ENCODE results near the gene TMEM168. TPM values are rescaled to one million over a fixed set of nuclear protein-coding genes. Genes with fewer than 3 reads are reported as not detected.
"Not testable (repeated sequence)": the region's sequence is repeated elsewhere in the genome, so short reads cannot be mapped to it uniquely, and the experiment has no call there.

TMEM168 gene
- total RNA-seq, 1 experiment from 2014 or later = 19.8 TPM

GRCh38 chr7:112781110-112781509 lies 9.1 kb downstream of the TMEM168 start:
- no peak for DNase-seq (ENCODE audit: low read depth)

DNA sequence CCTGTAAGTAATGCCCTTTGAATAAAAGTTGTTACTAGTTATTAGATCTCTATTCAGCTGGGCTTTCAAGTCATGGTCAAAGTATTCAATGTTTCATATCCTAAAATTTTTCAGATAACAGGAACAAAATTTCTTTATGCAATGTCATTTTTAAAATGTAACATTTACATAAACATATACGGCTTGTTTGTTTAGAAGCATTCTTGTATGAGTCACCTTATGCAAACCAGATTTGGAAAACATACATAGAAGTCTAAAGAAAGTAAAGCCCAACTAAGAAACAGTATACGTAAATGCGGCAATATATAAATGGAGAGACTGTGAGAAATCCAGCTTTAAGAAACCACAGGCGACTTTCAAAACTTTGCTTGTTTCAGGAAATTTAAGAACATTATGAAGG lies 10.5 kb downstream of the TMEM168 start:
- no peak for DNase-seq (ENCODE audit: low read depth)

DNA sequence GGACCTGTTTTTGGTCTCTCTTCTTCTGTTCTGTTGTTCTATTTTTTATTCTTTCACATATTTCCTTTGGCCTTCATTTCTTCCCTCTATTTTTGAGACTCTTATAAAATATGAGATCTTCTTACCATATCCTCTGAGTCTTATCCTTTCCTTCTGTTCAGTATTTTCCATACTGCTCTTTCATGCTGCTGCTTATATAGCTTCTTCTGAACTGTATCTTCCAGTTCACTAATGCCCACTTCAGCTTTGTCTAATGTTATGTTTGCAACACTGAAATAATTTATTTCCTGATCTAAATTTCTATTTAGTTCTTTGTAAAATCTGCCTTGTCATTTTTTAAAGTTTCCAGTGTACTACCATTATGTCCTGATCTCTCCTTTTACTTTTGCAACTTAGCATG lies 12.8 kb downstream of the TMEM168 start:
- DNase-seq (ENCODE audit: low read depth) = no peak

- DNase-seq (ENCODE audit: low read depth) = no peak
Observed at GRCh38 chr7:112771166-112771565, 19.0 kb downstream of the TMEM168 start.

DNA sequence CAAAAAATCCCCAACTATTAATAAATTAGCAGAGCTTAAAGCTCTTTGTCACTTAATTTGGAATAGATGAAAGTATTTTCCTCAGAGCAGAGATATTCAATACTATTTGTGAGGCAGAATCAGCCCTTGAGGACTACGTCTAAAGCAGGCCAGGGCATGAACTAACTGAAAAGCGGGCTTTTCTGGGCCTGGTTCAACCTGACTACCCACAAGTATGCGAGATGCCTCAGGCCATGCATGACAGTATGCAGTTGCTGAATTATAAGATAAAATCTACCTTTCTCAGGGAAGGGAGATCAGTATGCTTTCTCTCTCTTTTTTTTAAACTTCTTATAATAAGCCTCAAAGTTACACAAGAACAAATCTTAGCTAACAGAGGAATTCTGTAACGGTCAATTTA lies 20.1 kb downstream of the TMEM168 start:
- peak; percentile 66 for DNase-seq (ENCODE audit: low read depth)

DNA sequence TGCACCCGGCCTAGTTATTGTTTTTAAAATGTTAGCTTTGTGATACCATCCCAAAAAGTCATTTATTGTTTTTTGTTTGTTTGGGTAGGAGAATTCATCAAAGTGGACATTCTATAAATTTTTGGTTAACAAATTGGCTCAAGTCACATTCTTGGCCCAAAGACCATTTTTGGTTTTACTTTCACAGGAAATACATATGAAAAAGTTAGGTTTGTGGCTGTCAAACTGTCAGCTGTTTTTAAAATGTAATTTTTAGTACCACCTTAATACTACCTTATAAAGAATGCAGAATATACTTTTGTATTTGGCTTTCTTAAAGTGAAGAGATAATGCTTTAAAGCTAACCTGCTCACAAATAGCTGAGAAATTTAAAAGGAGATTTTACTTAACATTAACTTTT lies 25.1 kb downstream of the TMEM168 start:
- DNase-seq (ENCODE audit: low read depth) = no peak

GRCh38 chr7:112763996-112764395 lies 26.2 kb downstream of the TMEM168 start:
- no peak for DNase-seq (ENCODE audit: low read depth)

- no peak for DNase-seq (ENCODE audit: low read depth)
Observed at GRCh38 chr7:112763298-112763697, 26.9 kb downstream of the TMEM168 start.

DNA sequence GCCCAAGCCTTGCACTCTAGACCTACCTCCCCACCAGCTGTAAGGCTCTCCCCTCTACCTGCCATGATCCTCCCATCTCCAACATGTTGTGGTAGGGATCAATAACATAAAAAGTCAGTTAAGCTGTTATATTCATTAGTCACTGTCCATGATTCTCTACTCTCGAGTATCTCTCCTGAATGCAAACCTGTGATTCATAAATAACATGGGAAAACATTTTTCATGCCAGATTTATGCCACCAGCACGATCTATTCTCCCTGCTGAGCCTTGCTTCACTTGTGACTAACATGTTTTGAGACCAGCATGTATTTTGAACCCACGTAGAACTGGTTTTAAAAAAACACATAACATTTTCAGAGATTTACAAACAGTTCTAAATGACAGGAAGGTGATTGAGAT lies 30.3 kb downstream of the TMEM168 start:
- DNase-seq (ENCODE audit: low read depth) = no peak

DNA sequence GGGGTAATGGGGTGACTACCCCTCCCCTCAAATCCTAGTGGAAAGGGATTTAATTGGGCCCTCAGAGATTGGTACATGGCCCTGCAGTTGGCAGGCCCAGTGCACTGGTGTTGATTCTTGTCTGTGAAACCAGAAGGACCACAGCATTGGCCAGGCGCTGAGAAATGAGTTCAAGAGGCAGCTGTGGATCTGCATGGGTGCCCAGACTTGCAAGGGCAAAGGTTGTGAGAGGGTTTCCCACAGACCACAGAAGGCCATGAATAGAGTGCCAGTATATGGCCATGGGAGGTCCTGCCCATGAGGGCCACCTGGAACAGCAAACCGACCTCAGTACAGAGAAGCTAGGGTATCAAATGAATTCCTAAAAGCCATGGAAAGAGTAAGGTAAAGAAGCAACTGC lies 32.9 kb downstream of the TMEM168 start:
- DNase-seq (ENCODE audit: low read depth) = no peak

GRCh38 chr7:112753298-112753697 lies 36.9 kb downstream of the TMEM168 start:
- no peak for DNase-seq (ENCODE audit: low read depth)

DNA sequence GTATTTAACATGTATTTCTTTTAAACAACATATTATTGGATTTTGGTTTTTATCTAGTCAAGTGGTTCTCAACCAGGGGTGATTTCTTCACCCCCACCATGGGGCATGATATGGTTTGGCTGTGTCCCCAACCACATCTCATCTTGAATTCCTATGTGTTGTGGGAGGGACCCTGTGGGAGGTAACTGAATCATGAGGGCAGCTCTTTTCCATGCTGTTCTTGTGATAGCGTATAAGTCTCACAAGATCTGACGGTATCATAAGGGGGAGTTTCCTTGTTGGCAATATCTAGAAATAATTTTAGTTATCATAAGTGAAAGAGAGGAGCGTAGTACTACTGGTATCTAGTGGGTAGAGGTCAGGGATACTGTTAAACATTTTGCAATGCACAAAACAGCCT lies 37.6 kb downstream of the TMEM168 start:
- DNase-seq (ENCODE audit: low read depth) = no peak

- no peak for DNase-seq (ENCODE audit: low read depth)
Observed at GRCh38 chr7:112749775-112750174, 40.4 kb downstream of the TMEM168 start.

- no peak for DNase-seq (ENCODE audit: low read depth)
Observed at GRCh38 chr7:112748381-112748780, 41.8 kb downstream of the TMEM168 start.

DNA sequence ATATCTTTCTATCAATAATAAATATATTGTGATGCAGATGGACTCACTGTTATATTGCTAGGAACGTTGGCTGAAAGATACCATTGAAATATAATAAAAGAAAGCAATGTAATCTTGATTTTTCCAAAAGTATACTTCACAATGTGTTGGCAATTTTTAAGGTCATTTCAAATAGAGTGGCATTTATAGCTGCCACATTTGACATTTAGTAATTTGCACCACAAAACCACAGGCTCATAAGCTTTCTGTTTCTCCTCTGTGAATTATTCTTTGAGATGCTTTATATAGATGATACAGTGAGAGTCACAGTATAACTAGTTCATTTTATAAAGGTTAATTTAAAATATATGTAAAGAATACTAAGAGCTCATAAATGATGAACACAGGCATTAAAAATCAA lies 44.6 kb downstream of the TMEM168 start:
- peak; percentile 17 for DNase-seq (ENCODE audit: low read depth)

GRCh38 chr7:112744818-112745217 lies 45.4 kb downstream of the TMEM168 start:
- DNase-seq (ENCODE audit: low read depth) = no peak

GRCh38 chr7:112743811-112744210 lies 46.4 kb downstream of the TMEM168 start:
- DNase-seq (ENCODE audit: low read depth) = no peak

DNA sequence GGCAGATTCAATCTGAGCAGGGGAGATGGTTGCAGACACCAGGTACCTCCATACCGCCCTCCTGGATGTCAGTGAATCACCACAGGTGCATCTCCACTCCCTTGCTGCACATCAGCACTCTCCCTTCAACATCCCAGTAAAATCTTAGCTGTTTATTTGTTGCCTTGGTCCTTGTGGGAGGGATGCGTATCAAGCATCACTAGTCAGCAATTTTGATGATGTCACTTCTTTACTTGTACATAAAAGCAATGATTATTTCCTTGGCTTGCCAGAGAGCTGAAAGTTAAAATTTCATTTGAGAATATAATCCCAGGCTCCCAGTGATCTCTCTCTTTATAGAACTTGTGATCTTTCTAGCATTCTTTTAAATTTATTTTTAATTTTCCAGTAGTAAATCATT lies 49.5 kb downstream of the TMEM168 start:
- DNase-seq (ENCODE audit: low read depth) = no peak

DNA sequence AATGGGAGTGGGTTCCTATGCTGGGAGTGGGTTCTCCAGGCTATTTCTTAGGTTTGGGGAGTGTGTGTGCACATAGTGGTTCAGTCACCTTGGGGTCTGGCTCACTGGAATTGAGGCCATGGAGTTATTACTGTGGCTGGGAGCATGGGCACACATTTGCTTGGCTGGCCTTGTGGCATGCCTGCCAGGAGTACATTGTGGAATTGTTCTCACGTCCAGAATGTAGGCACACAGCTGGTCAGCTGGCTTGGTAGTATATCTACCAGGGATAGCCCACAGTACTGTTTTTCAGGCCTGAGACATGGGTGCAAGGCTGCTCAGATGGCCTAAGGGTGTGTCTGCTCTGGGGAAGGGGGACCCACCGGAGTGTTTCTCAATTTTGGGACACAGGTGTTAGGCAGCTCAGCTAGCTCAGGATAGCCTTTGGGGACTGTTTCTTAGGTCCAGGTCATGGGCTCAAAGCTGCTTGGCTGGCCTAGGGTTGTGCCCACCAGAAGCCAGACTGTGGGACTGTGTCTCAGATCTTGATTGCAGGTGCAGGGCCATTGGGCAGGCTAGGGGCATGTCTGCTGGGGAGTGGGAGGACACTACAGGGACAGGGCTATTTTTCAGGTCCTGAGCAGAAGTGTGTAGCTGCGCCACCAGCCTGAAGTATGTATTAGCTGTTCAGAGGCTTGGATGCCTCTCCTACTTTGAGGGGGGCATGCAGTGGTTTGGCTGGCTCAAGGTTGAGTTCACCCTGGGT lies 50.6 kb downstream of the TMEM168 start:
- DNase-seq (ENCODE audit: low read depth) = no peak

DNA sequence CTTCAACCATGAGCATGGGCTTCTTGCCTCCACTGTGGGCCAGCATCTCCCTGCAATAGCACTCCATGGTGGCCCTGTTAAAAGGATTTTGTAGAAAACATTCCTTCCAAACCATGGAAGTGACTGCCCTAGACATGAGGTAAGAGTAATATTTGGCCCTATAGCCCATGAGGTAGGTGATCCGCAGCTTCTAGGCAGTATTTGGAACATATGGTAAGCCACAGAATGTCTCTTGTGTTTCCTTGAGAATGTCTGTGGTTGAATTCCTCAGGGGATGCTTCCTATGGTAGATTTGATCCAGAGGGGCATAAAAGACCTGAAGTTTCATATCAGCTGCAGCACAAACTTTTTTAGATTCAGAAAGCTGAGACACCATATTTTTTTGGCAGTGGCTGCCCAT lies 54.9 kb downstream of the TMEM168 start:
- DNase-seq (ENCODE audit: low read depth) = no peak

DNA sequence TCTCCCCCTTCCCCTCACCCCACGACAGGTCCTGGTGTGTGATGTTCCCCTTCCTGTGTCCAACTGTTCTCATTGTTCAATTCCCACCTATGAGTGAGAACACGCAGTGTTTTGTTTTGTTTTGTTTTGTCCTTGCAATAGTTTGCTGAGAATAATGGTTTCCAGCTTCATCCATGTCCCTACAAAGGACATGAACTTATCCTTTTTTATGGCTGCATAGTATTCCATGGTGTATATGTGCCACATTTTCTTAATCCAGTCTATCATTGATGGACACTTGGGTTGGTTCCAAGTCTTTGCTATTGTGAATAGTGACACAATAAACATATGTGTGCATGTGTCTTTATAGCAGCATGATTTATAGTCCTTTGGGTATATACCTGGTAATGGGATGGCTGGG lies 58.9 kb downstream of the TMEM168 start:
- DNase-seq (ENCODE audit: low read depth) = not testable (repeated sequence)

GRCh38 chr7:112726076-112726475 lies 64.1 kb downstream of the TMEM168 start:
- no peak for DNase-seq (ENCODE audit: low read depth)

DNA sequence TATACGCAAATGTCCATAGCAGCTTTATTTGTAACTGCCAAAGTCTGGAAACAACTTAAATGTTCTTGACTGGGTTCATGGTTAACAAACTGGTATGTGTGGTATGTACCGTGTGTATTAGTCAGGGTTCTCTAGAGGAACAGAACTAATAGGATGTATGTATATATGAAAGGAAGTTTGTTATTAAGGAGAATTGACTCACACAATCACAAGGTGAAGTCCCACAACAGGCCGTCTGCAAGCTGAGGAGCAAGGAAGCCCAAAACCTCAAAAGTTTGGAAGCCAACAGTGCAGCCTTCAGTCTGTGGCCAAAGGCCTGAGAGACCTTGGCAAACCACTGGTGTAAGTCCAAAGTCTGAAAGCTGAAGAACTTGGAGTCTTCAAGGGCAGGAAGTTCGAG lies 66.8 kb downstream of the TMEM168 start:
- DNase-seq (ENCODE audit: low read depth) = no peak

GRCh38 chr7:112721366-112721765 lies 68.8 kb downstream of the TMEM168 start:
- DNase-seq (ENCODE audit: low read depth) = no peak

Measured in RPMI7951 (cell line).